Activated CD4-positive, CD25-positive, alpha-beta regulatory T cell treated with anti-CD3 and anti-CD28 coated beads, Interleukin-2, amount 50 U/mL, for 16 hours (primary cell): Measurements from ENCODE around the gene FGFR3.

Experiments
- DNase-seq: peaks from one replicate; pipeline ENCODE4 v3.0.0-alpha.2; 2020; ENCODE audit warnings: low read depth, low spot score

FGFR3 gene

GRCh38 chr4:1756893-1757779 lies 36.0 kb upstream of the FGFR3 start:
- DNase-seq = no peak

DNA sequence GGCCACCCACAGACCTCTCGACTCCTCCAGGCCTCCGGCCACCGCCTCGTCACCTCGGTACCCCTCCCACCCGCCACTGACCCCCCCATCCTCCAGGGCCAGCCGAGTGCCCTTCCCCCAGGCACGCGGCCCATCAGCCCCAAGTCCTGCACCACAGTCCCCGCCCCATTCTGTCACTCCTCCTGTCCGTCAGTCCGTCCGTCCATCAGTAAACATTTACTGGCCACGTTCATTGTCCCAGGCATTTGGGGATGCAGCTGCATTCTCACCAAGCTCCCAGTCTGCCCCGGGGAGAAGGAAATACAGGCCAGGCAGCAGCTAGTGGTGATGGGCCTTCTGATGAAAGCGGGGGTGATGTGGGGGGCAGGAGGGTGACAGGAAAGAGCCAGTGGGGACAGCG lies 35.3 kb upstream of the FGFR3 start:
- no peak for DNase-seq

DNA sequence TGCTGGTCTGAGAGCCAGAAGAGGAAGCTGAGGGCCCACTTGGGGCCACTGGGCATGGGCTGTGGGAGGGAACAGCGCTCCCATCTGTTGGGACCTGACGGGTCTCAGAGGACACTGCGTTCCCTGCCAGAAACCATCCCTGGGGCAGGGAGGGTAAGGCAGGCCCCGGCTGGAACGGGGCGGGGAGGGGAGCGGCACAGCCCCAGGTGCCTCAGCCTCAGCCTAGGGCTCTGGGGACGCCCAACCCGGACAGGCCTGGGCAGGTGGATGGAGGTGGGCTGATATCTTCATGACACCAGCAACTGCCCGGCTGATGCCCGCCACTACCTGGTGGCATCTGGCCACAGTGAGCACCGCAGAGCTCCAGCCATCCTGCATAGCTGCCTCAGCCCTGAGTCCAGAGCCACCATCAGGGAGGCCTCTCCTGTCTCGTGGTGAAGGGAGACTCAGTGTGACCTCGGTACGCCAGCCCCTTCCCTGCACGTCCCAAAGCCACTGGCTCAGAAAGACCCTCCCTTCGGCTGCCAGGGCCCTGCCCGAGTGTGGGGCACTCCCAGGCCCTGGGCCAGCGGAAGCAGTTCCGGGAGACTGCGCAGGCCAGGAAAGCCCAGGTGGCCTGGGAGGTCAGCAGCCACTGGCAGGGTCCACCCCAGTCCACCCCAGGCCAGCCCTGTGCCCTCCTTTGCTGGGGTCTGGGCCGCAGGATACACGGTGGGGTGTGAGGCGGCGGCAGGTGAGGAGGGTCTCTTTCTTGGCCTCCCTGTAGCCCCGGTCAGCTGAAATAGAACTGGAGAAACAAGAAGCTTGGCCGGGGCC lies 34.6 kb upstream of the FGFR3 start:
- DNase-seq = no peak

DNA sequence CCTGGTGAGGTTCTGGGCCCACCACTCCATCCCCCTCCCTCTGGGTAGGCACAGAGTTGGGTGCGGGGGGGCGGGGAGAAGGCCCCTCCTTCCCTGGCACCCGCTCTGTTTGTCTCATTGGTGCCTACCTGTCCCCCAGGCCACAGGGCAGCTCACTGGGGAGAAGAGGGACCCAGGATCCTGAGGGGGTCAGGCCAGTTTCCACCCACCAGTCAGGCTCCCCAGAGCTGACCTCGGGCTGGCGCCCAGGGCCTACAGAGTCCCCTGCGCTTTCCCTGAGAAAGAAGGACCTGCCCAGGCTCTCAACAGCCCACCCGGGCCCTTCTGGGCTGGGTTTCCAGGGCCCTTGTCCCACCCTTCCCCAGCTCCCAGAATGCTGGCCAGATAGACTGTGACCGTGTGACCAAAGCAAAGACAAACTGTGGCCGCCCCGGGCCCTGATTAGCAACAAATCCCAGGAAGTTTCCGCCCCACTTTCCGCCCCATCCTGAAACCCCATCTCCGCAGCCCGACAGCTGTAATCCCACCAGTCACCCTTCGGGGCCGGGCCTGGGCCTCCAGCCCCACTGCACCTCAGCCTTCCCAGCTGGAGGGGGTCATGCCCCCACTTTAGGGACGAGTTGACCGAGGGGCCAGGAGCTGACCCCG lies 33.8 kb upstream of the FGFR3 start:
- DNase-seq = no peak

GRCh38 chr4:1759818-1760223 lies 33.3 kb upstream of the FGFR3 start:
- DNase-seq = no peak

DNA sequence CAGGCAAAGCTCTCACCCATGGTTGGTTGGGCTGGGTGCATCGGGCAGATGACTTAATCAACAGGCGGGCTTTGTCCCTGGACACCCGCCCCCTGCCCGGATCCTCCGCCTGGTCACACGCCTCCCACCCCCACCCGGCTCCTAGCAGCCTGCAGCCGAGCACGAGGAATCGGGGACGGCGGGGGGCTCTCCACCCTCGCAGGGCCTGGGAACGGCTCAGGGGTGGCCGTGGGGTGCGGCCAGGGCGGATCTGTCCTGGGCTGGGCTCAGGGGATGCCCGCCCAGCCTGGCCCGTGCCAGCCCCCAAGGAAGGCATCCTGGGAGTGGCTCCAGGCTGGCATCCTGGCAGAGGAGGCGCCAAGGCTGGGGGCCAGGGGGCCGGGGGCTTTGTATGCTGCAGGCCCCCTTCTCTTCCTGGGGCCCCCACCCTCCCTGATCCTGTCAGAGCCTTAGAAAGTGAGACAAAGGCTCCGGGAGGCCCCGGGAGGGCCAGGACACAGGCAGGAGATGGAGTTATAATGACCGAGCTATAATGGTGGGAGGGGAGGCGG lies 32.5 kb upstream of the FGFR3 start:
- DNase-seq = no peak

DNA sequence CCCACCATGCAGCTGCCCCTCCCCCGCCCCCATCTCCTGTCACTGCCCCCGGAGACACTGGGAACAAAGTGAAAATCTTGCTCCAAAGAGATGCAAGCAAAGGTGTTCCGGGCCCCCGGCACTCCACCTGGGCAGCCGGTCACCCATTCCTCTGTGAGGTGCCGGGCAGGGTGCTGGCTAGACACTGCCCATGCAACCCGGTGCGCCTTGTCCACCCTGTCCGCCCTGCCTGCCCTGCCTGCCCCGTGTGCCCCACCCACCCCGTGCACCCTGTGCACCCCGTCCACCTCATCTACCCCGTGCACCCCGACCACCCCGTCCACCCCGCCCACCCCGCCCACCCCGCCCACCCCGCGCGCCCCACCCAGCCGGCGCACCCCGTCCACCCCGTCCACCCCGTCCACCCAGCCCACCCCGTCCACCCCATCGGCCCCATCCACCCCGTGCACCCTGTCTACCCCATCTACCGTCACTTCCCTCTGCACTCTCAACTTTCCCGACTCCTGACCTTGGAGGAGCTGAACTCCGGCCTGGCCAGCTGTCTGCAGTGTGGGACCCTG lies 31.9 kb upstream of the FGFR3 start:
- no peak for DNase-seq

DNA sequence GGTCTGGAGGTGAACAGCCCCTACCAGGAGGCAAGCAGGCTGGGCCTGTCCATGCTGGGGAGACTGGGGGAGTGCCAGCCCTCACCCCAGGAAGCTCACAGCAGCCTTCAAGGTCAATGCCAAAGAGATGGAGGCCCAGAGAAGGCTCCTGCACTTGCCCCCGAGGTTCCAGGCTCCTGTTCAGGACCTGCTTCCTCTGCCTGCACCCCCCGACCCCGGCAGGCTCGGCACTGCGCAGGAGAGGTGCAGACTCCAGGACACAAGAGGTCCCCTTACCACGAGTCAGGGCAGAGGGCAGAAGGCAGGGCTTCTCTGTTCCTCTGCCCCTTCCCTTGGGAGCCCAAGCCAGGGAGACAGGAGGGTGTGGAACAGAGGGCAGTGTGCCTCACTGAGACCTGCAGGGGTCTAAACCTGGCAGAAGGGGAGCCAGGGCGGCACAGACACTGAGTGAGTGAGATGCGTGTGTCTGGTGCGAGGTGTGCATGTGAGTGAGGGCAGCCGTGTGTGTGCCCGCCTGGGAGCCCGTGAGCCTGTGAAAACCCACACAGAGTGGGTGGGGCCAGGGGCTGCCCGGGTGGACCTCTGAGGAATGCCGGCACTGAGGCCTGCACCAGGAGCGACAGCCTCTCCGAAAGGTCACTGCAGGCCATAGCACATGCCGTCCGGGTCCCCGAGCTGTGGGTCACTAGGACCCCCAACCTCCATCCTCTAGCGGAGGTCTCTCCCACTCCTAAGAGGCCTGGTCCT lies 30.7 kb upstream of the FGFR3 start:
- no peak for DNase-seq

DNA sequence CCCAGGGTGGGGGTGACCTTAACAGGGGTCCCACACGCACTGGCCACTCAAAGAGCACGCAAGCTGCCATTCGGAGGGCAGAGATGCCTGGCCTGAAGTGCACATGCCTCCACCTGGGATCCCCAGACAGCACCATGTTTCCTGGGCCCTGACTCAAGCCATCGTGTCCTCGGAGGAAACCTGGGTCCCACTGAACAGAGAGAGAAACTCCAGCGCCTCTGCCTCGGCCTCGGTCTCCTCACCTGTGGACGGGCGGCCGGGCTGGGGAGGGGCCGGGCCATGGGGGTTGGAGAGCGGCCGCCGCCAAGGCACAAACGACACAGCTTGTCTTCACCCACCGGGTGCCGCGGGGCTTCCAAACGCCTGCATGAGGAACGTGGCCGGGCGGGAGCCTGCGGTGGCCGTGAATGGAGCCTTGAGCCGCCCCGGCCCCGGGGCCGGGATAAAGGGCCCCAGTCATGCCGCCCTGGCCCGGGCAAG lies 30.0 kb upstream of the FGFR3 start:
- no peak for DNase-seq

- no peak for DNase-seq
Measured at GRCh38 chr4:1763550-1764080, 29.5 kb upstream of the FGFR3 start.

- DNase-seq = no peak
Measured at GRCh38 chr4:1764670-1765069, 28.4 kb upstream of the FGFR3 start.

DNA sequence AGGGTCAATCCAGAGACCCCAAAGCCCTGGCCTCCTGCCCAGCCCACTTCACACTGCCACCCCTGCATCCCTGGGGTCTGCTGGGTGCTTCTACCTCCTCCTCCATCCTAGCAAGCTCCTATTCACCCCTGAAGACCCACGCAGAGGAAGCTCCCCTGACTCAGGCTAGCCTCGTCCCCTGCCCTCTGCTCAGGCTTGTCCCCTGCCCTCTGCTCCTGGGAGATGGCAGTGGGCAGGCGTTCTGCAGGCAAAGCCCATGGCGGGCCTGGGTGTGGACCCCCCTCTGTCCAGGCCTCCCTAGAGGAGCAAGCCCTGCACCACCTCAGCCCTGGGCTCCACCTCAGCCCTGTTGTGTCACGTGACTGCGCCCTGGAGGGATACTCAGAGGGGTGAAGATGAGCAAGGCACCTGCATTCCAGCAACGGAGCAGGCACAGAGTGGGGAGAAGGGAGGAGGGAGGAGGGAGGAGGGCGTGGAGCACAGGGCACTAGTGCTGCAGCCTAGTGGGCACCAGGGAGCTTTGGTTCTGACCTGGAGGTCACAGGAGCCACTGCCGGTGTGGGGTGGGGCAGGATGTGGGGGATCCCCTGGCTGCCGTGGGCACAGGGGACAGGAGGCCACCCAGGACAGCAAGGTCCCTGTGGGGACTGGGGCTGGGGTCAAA lies 27.6 kb upstream of the FGFR3 start:
- DNase-seq = no peak

GRCh38 chr4:1766106-1767060 lies 26.7 kb upstream of the FGFR3 start:
- DNase-seq = no peak

GRCh38 chr4:1767061-1767769 lies 25.9 kb upstream of the FGFR3 start:
- no peak for DNase-seq

- no peak for DNase-seq
Measured at GRCh38 chr4:1767770-1768366, 25.2 kb upstream of the FGFR3 start.

- no peak for DNase-seq
Measured at GRCh38 chr4:1768367-1769034, 24.6 kb upstream of the FGFR3 start.

- DNase-seq = no peak
Measured at GRCh38 chr4:1769692-1770091, 23.4 kb upstream of the FGFR3 start.
